Parathyroid adenoma (tissue), 2 donors: ENCODE data around the gene RUNX2.

ENCODE experiments used
- H2AFZ ChIP-seq: fragments of 300-600 bp; sonication (generic); one replicate; pipeline ENCODE4 v1.7.0; 2017; ENCODE audit warnings: antibody characterized with exemption, mild to moderate bottlenecking
- H3K27ac ChIP-seq: fragments of 300-600 bp; sonication (generic); one replicate; pipeline ENCODE4 v1.7.0; 2017
- H3K27me3 ChIP-seq: fragments of 300-600 bp; sonication (generic); one replicate; pipeline ENCODE4 v1.7.0; 2017; ENCODE audit warnings: low read length; ENCODE audit not compliant: control insufficient read depth, insufficient read depth
- H3K36me3 ChIP-seq: fragments of 300-600 bp; sonication (generic); one replicate; pipeline ENCODE4 v1.7.0; 2017; ENCODE audit warnings: low read length; ENCODE audit not compliant: control insufficient read depth, insufficient read depth
- H3K4me1 ChIP-seq: fragments of 300-600 bp; sonication (generic); one replicate; pipeline ENCODE4 v1.7.0; 2017; ENCODE audit warnings: control low read depth
- H3K4me2 ChIP-seq: fragments of 300-600 bp; sonication (generic); one replicate; pipeline ENCODE4 v1.7.0; 2017; ENCODE audit warnings: low read length
- H3K4me3 ChIP-seq: fragments of 300-600 bp; sonication (generic); one replicate; pipeline ENCODE4 v1.7.0; 2017; ENCODE audit warnings: low read depth, low read length
- H3K79me2 ChIP-seq: fragments of 300-600 bp; sonication (generic); one replicate; pipeline ENCODE4 v1.7.0; 2017; ENCODE audit warnings: control low read depth
- H3K9ac ChIP-seq: fragments of 300-600 bp; sonication (generic); one replicate; pipeline ENCODE4 v1.7.0; 2017; ENCODE audit warnings: mild to moderate bottlenecking
- H3K9me3 ChIP-seq: fragments of 300-600 bp; sonication (generic); one replicate; pipeline ENCODE4 v1.7.0; 2017; ENCODE audit warnings: low read length; ENCODE audit not compliant: control insufficient read depth
- TF ChIP-seq, protein P1 (sequence below): fragments of 300-600 bp; sonication (generic); IDR thresholded peaks from one replicate; pipeline ENCODE4 v1.7.0; 2017; ENCODE audit warnings: antibody characterized with exemption, mild to moderate bottlenecking
- donor health status: primary hyperparathyroidism.

Gene RUNX2

DNA sequence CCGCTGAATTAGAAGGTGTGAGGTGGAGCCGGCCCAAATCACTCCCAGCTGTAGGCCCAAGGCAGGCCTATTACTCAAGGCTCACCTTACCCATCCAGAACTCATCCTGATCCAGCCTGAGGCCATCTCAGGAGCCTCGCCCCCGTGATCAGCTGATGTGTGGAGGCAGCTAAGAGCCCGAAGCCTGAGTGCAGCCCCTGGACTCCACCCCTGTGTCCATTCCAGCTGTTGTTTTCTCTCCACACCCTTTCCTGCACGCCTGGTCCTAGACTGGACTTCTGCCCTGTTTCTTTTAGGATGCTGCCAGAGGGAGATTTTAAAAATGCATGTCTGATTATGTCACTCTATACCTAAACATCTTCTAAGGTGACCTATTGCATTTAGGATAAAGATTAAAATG is 174.3 kb downstream of the RUNX2 start:
- H3K36me3 ChIP-seq = no peaks in the 10 kb centered on the region
- H3K9me3 ChIP-seq = no peaks in the 10 kb centered on the region
- no peak overlapping the region for H2AFZ ChIP-seq
- H3K27ac ChIP-seq = no peak overlapping the region
- TF ChIP-seq, protein P1, sequence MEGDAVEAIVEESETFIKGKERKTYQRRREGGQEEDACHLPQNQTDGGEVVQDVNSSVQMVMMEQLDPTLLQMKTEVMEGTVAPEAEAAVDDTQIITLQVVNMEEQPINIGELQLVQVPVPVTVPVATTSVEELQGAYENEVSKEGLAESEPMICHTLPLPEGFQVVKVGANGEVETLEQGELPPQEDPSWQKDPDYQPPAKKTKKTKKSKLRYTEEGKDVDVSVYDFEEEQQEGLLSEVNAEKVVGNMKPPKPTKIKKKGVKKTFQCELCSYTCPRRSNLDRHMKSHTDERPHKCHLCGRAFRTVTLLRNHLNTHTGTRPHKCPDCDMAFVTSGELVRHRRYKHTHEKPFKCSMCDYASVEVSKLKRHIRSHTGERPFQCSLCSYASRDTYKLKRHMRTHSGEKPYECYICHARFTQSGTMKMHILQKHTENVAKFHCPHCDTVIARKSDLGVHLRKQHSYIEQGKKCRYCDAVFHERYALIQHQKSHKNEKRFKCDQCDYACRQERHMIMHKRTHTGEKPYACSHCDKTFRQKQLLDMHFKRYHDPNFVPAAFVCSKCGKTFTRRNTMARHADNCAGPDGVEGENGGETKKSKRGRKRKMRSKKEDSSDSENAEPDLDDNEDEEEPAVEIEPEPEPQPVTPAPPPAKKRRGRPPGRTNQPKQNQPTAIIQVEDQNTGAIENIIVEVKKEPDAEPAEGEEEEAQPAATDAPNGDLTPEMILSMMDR = no peak
- H3K79me2 ChIP-seq = no peaks in the 10 kb centered on the region
- H3K4me1 ChIP-seq = peaks cover 2% of the 10 kb centered on the region
- H3K4me3 ChIP-seq = no peak overlapping the region
- no peak overlapping the region for H3K4me2 ChIP-seq
- H3K9ac ChIP-seq = no peak overlapping the region
- no peaks in the 10 kb centered on the region for H3K27me3 ChIP-seq

DNA sequence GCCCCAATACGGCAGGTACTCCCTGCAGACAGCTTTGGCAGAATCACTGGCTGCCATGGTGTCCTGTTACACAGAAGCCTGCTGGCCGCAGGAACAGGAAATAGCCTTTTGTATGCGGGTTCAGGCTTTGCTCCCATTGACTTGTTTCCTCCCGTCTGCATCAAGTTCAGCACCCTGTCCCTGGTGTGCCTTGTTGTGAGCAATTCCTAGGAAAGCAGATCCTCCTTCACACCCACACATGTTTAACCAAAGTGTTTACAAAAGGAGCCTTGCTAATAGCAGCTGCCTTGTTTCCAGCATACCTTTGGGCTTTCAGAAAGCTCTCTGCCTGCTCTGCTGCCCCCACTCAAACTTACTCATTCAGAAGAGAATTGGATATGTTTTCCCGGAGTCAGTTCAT is 176.8 kb downstream of the RUNX2 start:
- Histone ChIP-seq H3K9me3 (no peaks in the 10 kb centered on the region), H3K4me3 (no peak overlapping the region), H3K27me3 (no peaks in the 10 kb centered on the region), H3K27ac (no peak overlapping the region), H3K36me3 (no peaks in the 10 kb centered on the region), H3K4me1 (peaks cover 2% of the 10 kb centered on the region), H3K79me2 (no peaks in the 10 kb centered on the region), H3K4me2 (no peak overlapping the region), H3K9ac (no peak overlapping the region), H2AFZ (peak overlapping the region; percentile 76)
- TF ChIP-seq, protein P1 = no peak

DNA sequence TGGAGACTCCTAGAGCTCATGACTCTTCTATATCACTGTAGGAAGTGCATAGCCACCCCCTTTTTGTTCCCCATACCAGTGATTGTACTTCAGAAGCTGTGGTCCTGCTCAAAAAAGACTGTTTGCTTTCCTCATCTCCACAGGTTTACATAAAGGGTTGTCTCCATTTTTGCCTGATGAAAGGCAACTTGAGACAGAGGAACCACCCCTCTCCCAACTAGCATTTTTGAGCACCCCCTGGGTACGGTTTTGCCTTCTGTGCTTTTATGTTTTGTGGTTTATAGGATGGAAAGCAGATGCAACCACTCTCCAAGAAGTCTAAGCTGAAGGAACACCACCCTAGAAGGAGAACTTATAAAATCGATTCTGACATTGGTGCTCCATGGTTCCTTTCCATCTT is 177.3 kb downstream of the RUNX2 start:
- no peaks in the 10 kb centered on the region for H3K79me2 ChIP-seq
- TF ChIP-seq, protein P1 = no peak
- H3K4me3 ChIP-seq = no peak overlapping the region
- peak overlapping the region; percentile 76 for H2AFZ ChIP-seq
- no peaks in the 10 kb centered on the region for H3K27me3 ChIP-seq
- no peak overlapping the region for H3K4me2 ChIP-seq
- H3K4me1 ChIP-seq = peaks cover 2% of the 10 kb centered on the region
- no peak overlapping the region for H3K9ac ChIP-seq
- H3K9me3 ChIP-seq = no peaks in the 10 kb centered on the region
- no peak overlapping the region for H3K27ac ChIP-seq
- no peaks in the 10 kb centered on the region for H3K36me3 ChIP-seq

DNA sequence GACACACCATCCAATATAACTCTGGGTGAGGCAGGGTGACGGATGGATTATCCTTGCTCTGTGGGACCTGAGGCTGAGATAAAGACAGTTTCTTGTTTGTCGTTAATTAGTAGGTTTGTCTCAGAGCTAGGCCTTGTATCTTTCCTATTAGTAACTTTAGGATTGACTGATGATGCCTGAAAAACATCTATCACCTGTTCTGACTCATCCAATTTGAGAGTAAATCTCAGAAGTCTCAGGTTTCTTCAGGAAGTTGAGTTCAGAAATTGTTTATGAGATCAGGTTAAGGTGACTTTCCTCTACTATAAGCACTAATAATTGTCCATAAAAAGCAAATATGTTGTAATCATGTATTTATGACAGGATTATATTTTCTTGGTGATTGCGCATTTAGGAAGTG is 179.1 kb downstream of the RUNX2 start:
- Histone ChIP-seq H3K27ac (no peak overlapping the region), H3K4me3 (no peak overlapping the region), H3K4me1 (peaks cover 2% of the 10 kb centered on the region), H3K4me2 (no peak overlapping the region), H3K9me3 (no peaks in the 10 kb centered on the region), H3K79me2 (no peaks in the 10 kb centered on the region), H2AFZ (no peak overlapping the region), H3K9ac (no peak overlapping the region), H3K27me3 (no peaks in the 10 kb centered on the region), H3K36me3 (no peaks in the 10 kb centered on the region)
- TF ChIP-seq, protein P1 = no peak

DNA sequence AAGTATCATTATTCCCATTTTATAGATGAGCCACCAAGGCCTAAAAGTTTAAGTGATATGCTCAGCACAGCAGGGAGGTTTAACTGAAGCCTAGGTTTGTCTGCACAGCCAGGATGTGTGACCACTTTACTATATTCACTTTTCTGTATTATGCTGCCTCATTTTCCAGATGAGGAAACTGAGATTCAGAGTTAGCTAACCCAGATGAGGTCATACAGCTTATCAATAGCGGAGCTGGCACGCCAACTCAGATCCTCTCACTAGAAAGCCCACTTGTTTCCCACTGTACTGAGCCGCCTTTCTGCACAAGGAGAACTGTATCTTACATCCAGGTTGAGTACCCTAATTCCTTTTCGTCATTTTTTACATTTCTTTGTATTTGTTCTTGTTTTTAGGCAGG is 181.3 kb downstream of the RUNX2 start:
- Histone ChIP-seq H3K4me3 (no peak overlapping the region), H3K4me2 (no peak overlapping the region), H3K27ac (no peak overlapping the region), H3K9ac (no peak overlapping the region), H3K4me1 (no peaks in the 10 kb centered on the region), H3K9me3 (no peaks in the 10 kb centered on the region), H3K36me3 (no peaks in the 10 kb centered on the region), H3K79me2 (no peaks in the 10 kb centered on the region), H3K27me3 (no peaks in the 10 kb centered on the region), H2AFZ (no peak overlapping the region)
- TF ChIP-seq, protein P1 = no peak
